Activated T-cell treated with anti-CD3 and anti-CD28 coated beads, Interleukin-2, amount 50 U/mL, for 72 hours (primary cell): Measurements from ENCODE around the gene PSIP1. TPM values are rescaled to one million over a fixed set of nuclear protein-coding genes. Genes with fewer than 3 reads are reported as not detected.

Experiments used
- ATAC-seq, 2 donors: fragments of 150-1000 bp; cut with Tn5 transposase; replicated peaks in 1 of 2; 2 replicates each; pipeline ENCODE4 v1.10.0; 2021; ENCODE audit warnings: moderate library complexity in 2 of 2, mild to moderate bottlenecking in 1 of 2
- DNase-seq, 2 donors: peaks; one replicate each; pipeline ENCODE4 v3.0.0; 2021 to 2022; ENCODE audit warnings: mixed read lengths in 1 of 2
- H3K27ac Mint-ChIP-seq: one replicate; pipeline ENCODE4 v1.8.0; 2022; ENCODE audit warnings: mild to moderate bottlenecking, moderate library complexity, mixed read lengths
- H3K27me3 Mint-ChIP-seq: one replicate; pipeline ENCODE4 v1.8.0; 2022; ENCODE audit warnings: low read depth, mixed read lengths
- H3K36me3 Mint-ChIP-seq, 2 donors: one replicate each; pipeline ENCODE4 v1.8.0; 2022; ENCODE audit warnings: mixed read lengths in 2 of 2, mild to moderate bottlenecking in 1 of 2; ENCODE audit not compliant: insufficient read depth in 2 of 2
- H3K4me1 Mint-ChIP-seq: one replicate; pipeline ENCODE4 v1.8.0; 2022; ENCODE audit warnings: low read depth, mixed read lengths
- H3K4me3 Mint-ChIP-seq, 2 donors: one replicate each; pipeline ENCODE4 v1.8.0; 2022; ENCODE audit warnings: mild to moderate bottlenecking in 2 of 2, mixed read lengths in 2 of 2, moderate library complexity in 2 of 2
- H3K9me3 Mint-ChIP-seq, 2 donors: one replicate each; pipeline ENCODE4 v1.8.0; 2022; ENCODE audit warnings: mixed read lengths in 2 of 2
- total RNA-seq, 2 donors: library from RNA; stranded (reverse); gene quantifications; one replicate each; pipeline ENCODE4 v1.2.3, GENCODE V29; 2022

Gene PSIP1
- total RNA-seq, 2 donors from 2014 or later: 141 to 165 TPM

GRCh38 chr9:15421532-15421931 is 89.2 kb downstream of the PSIP1 start:
- ATAC-seq: no peak
- Mint-ChIP-seq H3K4me3 (peak overlapping the region; percentile 23 to 95), H3K27me3 (peaks cover 11% of the 10 kb centered on the region), H3K36me3 (peaks cover 10 to 13% of the 10 kb centered on the region in 2 donors), H3K9me3 (no peaks in the 10 kb centered on the region), H3K27ac (no peak overlapping the region), H3K4me1 (peaks cover 36% of the 10 kb centered on the region)
- no peak for DNase-seq

- no peak overlapping the region for H3K4me3 Mint-ChIP-seq
- ATAC-seq (no peak), DNase-seq (no peak)
- peaks cover 28% of the 10 kb centered on the region for H3K4me1 Mint-ChIP-seq
- peaks cover 11% of the 10 kb centered on the region for H3K27me3 Mint-ChIP-seq
- peaks cover 5 to 9% of the 10 kb centered on the region in 2 donors for H3K36me3 Mint-ChIP-seq
- H3K27ac Mint-ChIP-seq: no peak overlapping the region
- H3K9me3 Mint-ChIP-seq: no peaks in the 10 kb centered on the region
Observed at GRCh38 chr9:15420796-15421195, 90.0 kb downstream of the PSIP1 start.

GRCh38 chr9:15417626-15418025 is 93.1 kb downstream of the PSIP1 start:
- H3K4me1 Mint-ChIP-seq: peaks cover 8% of the 10 kb centered on the region

GRCh38 chr9:15416880-15417279 is 93.9 kb downstream of the PSIP1 start:
- Mint-ChIP-seq H3K27me3 (peaks cover 11% of the 10 kb centered on the region), H3K9me3 (no peaks in the 10 kb centered on the region), H3K36me3 (no peaks in the 10 kb centered on the region), H3K27ac (no peak overlapping the region), H3K4me3 (no peak overlapping the region), H3K4me1 (peaks cover 2% of the 10 kb centered on the region)
- ATAC-seq (peak; percentile 34 to 35), DNase-seq (peak; percentile 32 to 40)

More at GRCh38 chr9:15417626-15418025, 93.1 kb downstream of the PSIP1 start:
- Mint-ChIP-seq H3K27me3 (peaks cover 11% of the 10 kb centered on the region), H3K36me3 (no peaks in the 10 kb centered on the region), H3K4me3 (no peak overlapping the region), H3K27ac (no peak overlapping the region), H3K9me3 (no peaks in the 10 kb centered on the region)
- no peak for ATAC-seq
- no peak for DNase-seq

Other genes with a start within 250 kb of the PSIP1 start
- 10 to 100 TPM; 30.8 to 46.7 TPM for gene TTC39B, start 203.8 kb downstream of the PSIP1 start, total RNA-seq
- 10 to 100 TPM; 16.9 to 18.7 TPM for gene SNAPC3, start 88.1 kb downstream of the PSIP1 start, total RNA-seq
- gene CCDC171, start 42.1 kb upstream of the PSIP1 start, total RNA-seq: 1 to 10 TPM; 4.9 to 6.0 TPM